Measurements from ENCODE around the gene TRAPPC6A. TPM values are rescaled to one million over a fixed set of nuclear protein-coding genes. Genes with fewer than 3 reads are reported as not detected.

The TRAPPC6A gene
- total RNA-seq, 1 experiment from 2014 or later = 59.9 TPM

- peaks cover 2 to 7% of the 10 kb centered on the region in 2 experiments; a peak in 1 of 4 replicates for H3K4me1 Mint-ChIP-seq
- Histone ChIP-seq H3K56ac (ENCODE audit: insufficient read length, low read depth, low read length) (no peak overlapping the region), H2AFZ (ENCODE audit: low read length) (no peak overlapping the region), H2BK15ac (ENCODE audit: low read depth, low read length) (no peak overlapping the region), H4K5ac (ENCODE audit: insufficient read length, low read depth, low read length) (no peak overlapping the region), H3K4me1 (ENCODE audit: insufficient read depth, low read length) (no peaks in the 10 kb centered on the region), H2BK12ac (ENCODE audit: insufficient read length, low read depth, low read length) (no peak overlapping the region), H4K20me1 (ENCODE audit: control insufficient read depth, insufficient read depth, insufficient read length) (no peaks in the 10 kb centered on the region), H3K23ac (ENCODE audit: insufficient read length, low read depth, low read length) (no peak overlapping the region), H3K27ac (ENCODE audit: insufficient read length, low read depth, low read length) (no peak overlapping the region), H3K14ac (ENCODE audit: insufficient read depth, low read length) (no peak overlapping the region), H2BK120ac (ENCODE audit: low read depth, low read length, poor library complexity, severe bottlenecking) (no peak overlapping the region), H4K91ac (ENCODE audit: insufficient read length, low read depth, low read length) (no peak overlapping the region), H3K27me3 (ENCODE audit: insufficient read depth, low read length) (no peaks in the 10 kb centered on the region), H3K79me2 (ENCODE audit: insufficient read depth, low read length) (no peaks in the 10 kb centered on the region), H2BK5ac (ENCODE audit: insufficient read length, low read length) (no peak overlapping the region), H3T11ph (ENCODE audit: low read length) (no peak overlapping the region), H2AK5ac (ENCODE audit: insufficient read length, low read length) (no peak overlapping the region), H3K23me2 (ENCODE audit: insufficient read length, low read depth, low read length, poor library complexity, severe bottlenecking) (no peaks in the 10 kb centered on the region), H2BK20ac (ENCODE audit: low read depth, low read length, poor library complexity, severe bottlenecking) (no peak overlapping the region), H4K8ac (replicated peaks; ENCODE audit: insufficient read length, low read depth, low read length) (no peak overlapping the region), H3K79me1 (ENCODE audit: insufficient read depth, low read depth, low read length, poor library complexity, severe bottlenecking) (no peaks in the 10 kb centered on the region), H3K18ac (ENCODE audit: insufficient read length, low read depth, low read length) (no peak overlapping the region), H3K9me3 (ENCODE audit: control insufficient read depth, low read depth, low read length) (no peaks in the 10 kb centered on the region), H3K9ac (ENCODE audit: extremely low read depth, insufficient read length, low read length) (no peak overlapping the region), H3K4me2 (ENCODE audit: insufficient read depth, insufficient read length, low read length) (no peak overlapping the region), H3K4ac (ENCODE audit: low read depth, low read length) (no peak overlapping the region)
- no peaks in the 10 kb centered on the region for H3K36me3 Mint-ChIP-seq (ENCODE audit: insufficient read depth in 1 of 3, low read depth in 3 of 3)
- no peaks in the 10 kb centered on the region for H3K9me3 Mint-ChIP-seq
- WGBS (ENCODE audit: extremely low coverage, insufficient read length, low lambda C conversion rate) = no CpG with 5 or more reads among the region's 12 CpGs
- TF ChIP-seq CTCF (conservative IDR thresholded peaks at IDR 0.05) = peak; percentile 84
- peak; percentile 63 for DNase-seq
- peaks cover 21% of the 10 kb centered on the region for H3K27me3 Mint-ChIP-seq (ENCODE audit: low read depth)
- H3K4me3 Mint-ChIP-seq = no peak overlapping the region
- no peak overlapping the region for H3K27ac Mint-ChIP-seq
These were observed 9.5 kb upstream of the TRAPPC6A start for GRCh38 chr19:45187421-45188100.

Measured in H9 (cell line).